GM20000 (cell line): ENCODE measurements around the gene TSSK3.

Experiments
- DNase-seq: peaks from one replicate; pipeline ENCODE4 v3.0.0; 2012; ENCODE audit warnings: low spot score
- CTCF ChIP-seq: IDR thresholded peaks from 2 replicates; pipeline ENCODE4 v1.5.1; 2012; ENCODE audit warnings: mild to moderate bottlenecking, control low read depth; ENCODE audit errors: extremely low read depth, missing control alignments

TSSK3 gene

GRCh38 chr1:32362474-32363313 lies at the start of gene TSSK3, which contains the start of gene FAM229A:
Gene TSSK3, plus strand, starts transcription at chr1:32362539. Its CDS starts 163 bp downstream, at chr1:32362702.
Gene FAM229A, minus strand, starts transcription at chr1:32362485. Its CDS starts 394 bp downstream, at chr1:32362091.
- DNase-seq, result no peak
- TF ChIP-seq CTCF, result no peak

DNA sequence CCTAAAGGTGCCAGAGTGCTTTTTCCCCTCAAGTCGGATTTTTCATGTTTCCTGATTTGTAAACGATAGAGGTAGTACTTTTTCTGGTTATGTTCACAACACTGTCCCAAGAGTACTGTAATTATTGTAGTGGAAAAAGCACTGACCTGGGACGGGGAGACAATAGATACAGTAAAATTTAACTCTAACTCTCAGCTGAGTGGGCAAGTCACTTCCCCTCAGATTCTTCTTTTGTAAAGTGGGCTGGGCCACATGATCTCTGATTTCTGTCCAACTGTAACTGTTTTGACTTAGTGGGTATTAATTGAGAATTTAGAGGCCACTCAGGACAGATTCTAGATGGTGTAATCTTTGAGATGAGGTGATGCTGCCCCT lies 45.4 kb upstream of the TSSK3 start:
- DNase-seq, result no peak
- TF ChIP-seq CTCF, result no peak

DNA sequence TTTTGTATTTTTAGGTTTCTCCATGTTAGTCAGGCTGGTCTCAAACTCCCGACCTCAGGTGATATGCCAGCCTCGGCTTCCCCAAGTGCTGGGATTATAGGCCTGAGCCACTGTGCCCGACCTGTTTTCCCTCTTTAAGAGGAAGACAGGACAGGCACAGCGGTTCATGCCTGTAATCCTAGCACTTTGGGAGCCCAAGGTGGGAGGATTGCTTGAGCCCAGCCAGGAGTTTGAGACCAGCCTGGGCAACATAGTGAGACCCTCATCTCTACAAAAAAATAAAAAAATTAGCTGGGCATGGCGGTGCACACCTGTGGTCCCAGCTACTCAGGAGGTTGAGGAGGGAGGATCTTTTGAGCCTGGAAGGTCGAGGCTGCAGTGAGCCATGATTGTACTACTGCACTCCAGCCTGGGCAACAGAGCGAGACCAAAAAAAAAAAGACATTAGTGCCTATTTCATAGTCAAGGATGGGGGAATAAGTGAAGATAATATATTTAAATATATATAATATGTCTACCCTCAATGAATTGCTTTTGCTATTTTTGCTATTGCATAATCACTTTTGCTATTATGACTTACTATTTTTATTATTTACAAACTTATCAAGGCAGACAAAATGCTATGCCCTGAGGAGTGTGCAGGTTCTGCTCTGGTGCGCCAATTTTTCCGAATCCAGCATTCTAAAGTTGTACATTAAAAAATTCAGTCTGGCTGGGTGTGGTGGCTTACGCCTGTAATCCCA lies 44.0 kb upstream of the TSSK3 start:
- no peak for TF ChIP-seq CTCF

GRCh38 chr1:32321712-32322291 lies 40.5 kb upstream of the TSSK3 start:
- no peak for TF ChIP-seq CTCF
- DNase-seq, result no peak

More for the DNA sequence above, 44.0 kb upstream of the TSSK3 start:
- no peak for DNase-seq

- DNase-seq, result no peak
- TF ChIP-seq CTCF, result no peak
Observed at GRCh38 chr1:32327204-32327603, 35.1 kb upstream of the TSSK3 start.

DNA sequence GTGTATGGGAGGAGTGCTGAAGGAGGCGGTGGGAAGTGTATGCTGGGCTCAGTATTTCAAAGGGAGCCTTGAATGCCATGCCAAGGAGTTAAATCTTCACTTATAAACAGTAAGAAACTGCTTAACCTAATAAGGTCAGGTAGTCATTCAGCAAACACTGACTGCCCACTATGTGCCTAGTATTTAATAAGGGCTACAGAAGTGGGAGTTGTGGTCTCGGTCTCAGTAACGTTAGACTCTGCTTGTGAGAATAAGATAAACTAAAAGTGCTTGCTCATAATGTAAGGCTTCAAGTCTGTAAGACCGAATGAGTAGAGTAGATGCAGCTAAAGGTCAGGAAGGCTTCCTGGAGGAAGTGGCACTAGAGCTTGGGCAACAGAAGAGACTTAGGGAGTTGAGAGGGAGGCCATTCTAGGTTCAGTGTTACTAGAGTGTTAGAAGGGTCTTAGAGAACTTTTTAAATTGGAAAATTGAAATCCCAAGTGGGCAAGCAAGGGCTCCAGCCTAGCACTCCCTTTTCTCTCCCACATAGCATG lies 32.3 kb upstream of the TSSK3 start:
- TF ChIP-seq CTCF, result no peak
- no peak for DNase-seq

DNA sequence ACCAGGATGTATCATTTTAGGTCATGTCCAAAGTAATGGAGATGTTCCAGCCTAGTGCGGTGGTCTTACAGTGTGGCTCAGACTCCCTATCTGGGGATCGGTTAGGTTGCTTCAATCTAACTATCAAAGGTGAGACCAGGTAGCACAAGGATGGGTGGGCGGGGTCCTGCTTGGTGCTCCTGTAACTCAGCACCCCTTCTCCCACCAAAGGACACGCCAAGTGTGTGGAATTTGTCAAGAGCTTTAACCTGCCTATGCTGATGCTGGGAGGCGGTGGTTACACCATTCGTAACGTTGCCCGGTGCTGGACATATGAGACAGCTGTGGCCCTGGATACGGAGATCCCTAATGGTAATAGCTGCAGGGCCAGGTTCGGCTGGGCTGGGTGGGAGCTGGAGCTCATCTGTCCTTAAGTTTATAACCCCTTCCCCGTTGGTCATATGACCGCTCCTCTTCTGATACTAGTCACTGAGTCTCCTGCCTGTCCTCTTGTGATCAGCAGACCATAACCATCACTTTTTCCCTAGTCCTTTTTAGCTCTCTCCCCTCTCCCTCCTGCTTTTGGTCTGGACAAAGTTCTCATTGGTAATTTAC lies 31.7 kb upstream of the TSSK3 start:
- no peak for TF ChIP-seq CTCF
- no peak for DNase-seq
